Liver (tissue), 9 donors: Measurements from ENCODE around the gene ZNF154. TPM values are rescaled to one million over a fixed set of nuclear protein-coding genes. Genes with fewer than 3 reads are reported as not detected.

Source experiments
- DNase-seq: peaks from one replicate; pipeline ENCODE4 v3.0.0-alpha.2; 2017; ENCODE audit warnings: low spot score
- H3K27ac ChIP-seq, 2 donors: one replicate each; pipeline ENCODE4 v1.7.0; 2013; ENCODE audit warnings: inconsistent platforms in 2 of 2, low read length in 2 of 2, control low read depth in 1 of 2, low read depth in 1 of 2, mild to moderate bottlenecking in 1 of 2
- H3K27me3 ChIP-seq, 4 donors: one replicate each; pipeline versions ENCODE4 v1.6.1 to v1.7.0; 2013; ENCODE audit warnings: low read length in 3 of 4, inconsistent platforms in 1 of 4, mild to moderate bottlenecking in 1 of 4, moderate library complexity in 1 of 4; ENCODE audit not compliant: control insufficient read depth in 4 of 4, insufficient read depth in 4 of 4
- H3K36me3 ChIP-seq, 4 donors: one replicate each; pipeline versions ENCODE4 v1.6.1 to v1.7.0; 2013; ENCODE audit warnings: low read length in 3 of 4, mild to moderate bottlenecking in 3 of 4, low read depth in 1 of 4, moderate library complexity in 1 of 4; ENCODE audit not compliant: control insufficient read depth in 4 of 4, insufficient read depth in 3 of 4
- H3K4me1 ChIP-seq, 4 donors: one replicate each; pipeline versions ENCODE4 v1.6.1 to v1.7.0; 2013; ENCODE audit warnings: low read length in 3 of 4, mild to moderate bottlenecking in 3 of 4, moderate library complexity in 1 of 4; ENCODE audit not compliant: control insufficient read depth in 4 of 4, insufficient read depth in 4 of 4
- H3K4me3 ChIP-seq, 3 donors: one replicate each; pipeline versions ENCODE4 v1.6.1 to v1.7.0; 2013; ENCODE audit warnings: low read length in 3 of 3, control low read depth in 1 of 3, low read depth in 1 of 3, mild to moderate bottlenecking in 1 of 3
- H3K9ac ChIP-seq, 2 donors: one replicate each; pipeline ENCODE4 v1.7.0; 2013; ENCODE audit warnings: low read length in 2 of 2, mild to moderate bottlenecking in 2 of 2, moderate library complexity in 2 of 2, control low read depth in 1 of 2, low read depth in 1 of 2
- H3K9me3 ChIP-seq, 4 donors: one replicate each; pipeline versions ENCODE4 v1.6.1 to v1.7.0; 2013; ENCODE audit warnings: low read length in 3 of 4; ENCODE audit not compliant: control insufficient read depth in 4 of 4
- EGR1 ChIP-seq, 2 donors: IDR thresholded peaks; 2 replicates each; pipeline ENCODE4 v1.6.1; 2016 to 2018; ENCODE audit warnings: antibody characterized with exemption in 2 of 2, low read depth in 2 of 2
- FOXA2 ChIP-seq: IDR thresholded peaks from 2 replicates; pipeline ENCODE4 v1.6.1; 2016; ENCODE audit warnings: antibody characterized with exemption
- GABPA ChIP-seq, 2 donors: IDR thresholded peaks in 1 of 2; conservative IDR thresholded peaks in 1 of 2; 2 replicates each; pipeline ENCODE4 v1.6.1; 2016; ENCODE audit warnings: antibody characterized with exemption in 2 of 2, mild to moderate bottlenecking in 1 of 2, moderate library complexity in 1 of 2
- HNF4A ChIP-seq, 2 donors: conservative IDR thresholded peaks; 2 replicates each; pipeline ENCODE4 v1.6.1; 2016; ENCODE audit warnings: antibody characterized with exemption in 2 of 2, mild to moderate bottlenecking in 2 of 2
- HNF4G ChIP-seq: IDR thresholded peaks from 2 replicates; pipeline ENCODE4 v1.6.1; 2016; ENCODE audit warnings: antibody characterized with exemption
- JUND ChIP-seq, 2 donors: IDR thresholded peaks; 2 replicates each; pipeline ENCODE4 v1.6.1; 2016; ENCODE audit warnings: antibody characterized with exemption in 2 of 2
- NR2F2 ChIP-seq: IDR thresholded peaks from 2 replicates; pipeline ENCODE4 v1.6.1; 2016; ENCODE audit warnings: antibody characterized with exemption
- RAD21 ChIP-seq, 2 donors: IDR thresholded peaks; 2 replicates each; pipeline ENCODE4 v1.6.1; 2016; ENCODE audit warnings: antibody characterized with exemption in 2 of 2, mild to moderate bottlenecking in 2 of 2
- RXRA ChIP-seq, 2 donors: IDR thresholded peaks; 2 replicates each; pipeline ENCODE4 v1.6.1; 2017 to 2018; ENCODE audit warnings: antibody characterized with exemption in 2 of 2, mild to moderate bottlenecking in 1 of 2
- SP1 ChIP-seq: IDR thresholded peaks from 2 replicates; pipeline ENCODE4 v1.6.1; 2018; ENCODE audit warnings: antibody characterized with exemption, mild to moderate bottlenecking
- TAF1 ChIP-seq: conservative IDR thresholded peaks from 2 replicates; pipeline ENCODE4 v1.6.1; 2016; ENCODE audit warnings: antibody characterized with exemption, mild to moderate bottlenecking
- WGBS: extraction: QIAGEN DNeasy Blood & Tissue Kit; methylation state at CpG from one replicate; pipeline ENCODE4 v1.1.7; 2013; 5-methylcytosine and 5-hydroxymethylcytosine counted together
- polyA plus RNA-seq, 2 donors: library from polyadenylated mRNA; stranded (reverse) in 1 of 2; unstranded in 1 of 2; fragments of 200-250 nt in 1 of 2; fragments of >200 nt in 1 of 2; fragmentation: Nextera tagmentation in 1 of 2; extraction: Ambion mirVana in 1 of 2; gene quantifications; one replicate each; pipeline versions ENCODE4 v1.2.1 to v1.2.3, GENCODE V29; 2013 to 2015
- total RNA-seq, 2 donors: library from RNA; depleted of rRNA; stranded (reverse); fragments of >200 nt; gene quantifications; one replicate each; pipeline ENCODE4 v1.2.3, GENCODE V29; 2014
- TF ChIP-seq, protein P1 (sequence below): IDR thresholded peaks from 2 replicates; pipeline ENCODE4 v1.6.1; 2016; ENCODE audit warnings: antibody characterized with exemption, mild to moderate bottlenecking
- TF ChIP-seq, protein P2 (sequence below): fragments of 150-350 bp; IDR thresholded peaks from 2 replicates; pipeline ENCODE4 v1.5.1; 2017; ENCODE audit warnings: improper control_type of control experiment, low read depth, low read length; ENCODE audit not compliant: missing input control
- TF ChIP-seq, protein P3 (sequence below): IDR thresholded peaks from 2 replicates; pipeline ENCODE4 v1.6.1; 2016; ENCODE audit warnings: antibody characterized with exemption
- TF ChIP-seq, protein P4 (sequence below): IDR thresholded peaks from 2 replicates; pipeline ENCODE4 v1.6.1; 2016; ENCODE audit warnings: antibody characterized with exemption
- donor health status: healthy.
- donor health status: healthy.
- donor health status: healthy.
- donor health status: healthy.
- donor health status: healthy.

The ZNF154 gene
- total and polyA plus RNA-seq, 4 donors: 0.32 to 4.7 (median 1.3) TPM

DNA sequence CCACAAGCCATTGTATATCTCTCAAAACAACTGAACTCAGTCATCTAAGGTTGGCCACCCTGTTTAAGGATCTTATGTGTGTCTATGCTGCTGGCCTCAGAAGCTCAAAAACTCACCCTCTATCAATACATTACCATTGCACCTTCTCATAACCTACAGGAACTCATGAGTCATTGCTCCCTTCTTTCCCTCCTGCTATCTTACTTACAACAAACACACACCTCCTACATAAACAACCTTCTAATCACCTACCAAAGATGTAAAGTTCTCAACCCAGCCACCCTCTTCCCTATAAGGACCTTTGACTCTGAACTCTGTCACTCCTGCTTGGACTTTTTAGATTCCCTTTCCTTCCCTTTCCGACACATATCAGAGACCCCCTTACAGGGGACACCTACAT, 53.6 kb downstream of the ZNF154 start:
- no peak for DNase-seq
- no peaks in the 10 kb centered on the region for H3K36me3 ChIP-seq
- TF ChIP-seq JUND (IDR thresholded peaks at IDR 0.05) (no peak), SP1 (no peak), HNF4A (conservative IDR thresholded peaks at IDR 0.05) (no peak), GABPA (IDR thresholded peaks at IDR 0.05 in 1 of 2, conservative IDR thresholded peaks at IDR 0.05 in 1 of 2) (no peak), FOXA2 (no peak), TAF1 (no peak), HNF4G (no peak)
- TF ChIP-seq, protein P1, sequence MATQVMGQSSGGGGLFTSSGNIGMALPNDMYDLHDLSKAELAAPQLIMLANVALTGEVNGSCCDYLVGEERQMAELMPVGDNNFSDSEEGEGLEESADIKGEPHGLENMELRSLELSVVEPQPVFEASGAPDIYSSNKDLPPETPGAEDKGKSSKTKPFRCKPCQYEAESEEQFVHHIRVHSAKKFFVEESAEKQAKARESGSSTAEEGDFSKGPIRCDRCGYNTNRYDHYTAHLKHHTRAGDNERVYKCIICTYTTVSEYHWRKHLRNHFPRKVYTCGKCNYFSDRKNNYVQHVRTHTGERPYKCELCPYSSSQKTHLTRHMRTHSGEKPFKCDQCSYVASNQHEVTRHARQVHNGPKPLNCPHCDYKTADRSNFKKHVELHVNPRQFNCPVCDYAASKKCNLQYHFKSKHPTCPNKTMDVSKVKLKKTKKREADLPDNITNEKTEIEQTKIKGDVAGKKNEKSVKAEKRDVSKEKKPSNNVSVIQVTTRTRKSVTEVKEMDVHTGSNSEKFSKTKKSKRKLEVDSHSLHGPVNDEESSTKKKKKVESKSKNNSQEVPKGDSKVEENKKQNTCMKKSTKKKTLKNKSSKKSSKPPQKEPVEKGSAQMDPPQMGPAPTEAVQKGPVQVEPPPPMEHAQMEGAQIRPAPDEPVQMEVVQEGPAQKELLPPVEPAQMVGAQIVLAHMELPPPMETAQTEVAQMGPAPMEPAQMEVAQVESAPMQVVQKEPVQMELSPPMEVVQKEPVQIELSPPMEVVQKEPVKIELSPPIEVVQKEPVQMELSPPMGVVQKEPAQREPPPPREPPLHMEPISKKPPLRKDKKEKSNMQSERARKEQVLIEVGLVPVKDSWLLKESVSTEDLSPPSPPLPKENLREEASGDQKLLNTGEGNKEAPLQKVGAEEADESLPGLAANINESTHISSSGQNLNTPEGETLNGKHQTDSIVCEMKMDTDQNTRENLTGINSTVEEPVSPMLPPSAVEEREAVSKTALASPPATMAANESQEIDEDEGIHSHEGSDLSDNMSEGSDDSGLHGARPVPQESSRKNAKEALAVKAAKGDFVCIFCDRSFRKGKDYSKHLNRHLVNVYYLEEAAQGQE: no peak
- H3K27ac ChIP-seq: no peak overlapping the region
- H3K9me3 ChIP-seq: peaks cover 12 to 47% (median 36%) of the 10 kb centered on the region in 4 donors
- peaks cover 0 to 2% (median 0%) of the 10 kb centered on the region in 4 donors for H3K27me3 ChIP-seq
- 53% methylated on average over 1 of the region's 1 CpG for WGBS
- H3K9ac ChIP-seq: no peak overlapping the region
- no peaks in the 10 kb centered on the region for H3K4me1 ChIP-seq
- peak overlapping the region in 1 of 3 donors; percentile 26 for H3K4me3 ChIP-seq

DNA sequence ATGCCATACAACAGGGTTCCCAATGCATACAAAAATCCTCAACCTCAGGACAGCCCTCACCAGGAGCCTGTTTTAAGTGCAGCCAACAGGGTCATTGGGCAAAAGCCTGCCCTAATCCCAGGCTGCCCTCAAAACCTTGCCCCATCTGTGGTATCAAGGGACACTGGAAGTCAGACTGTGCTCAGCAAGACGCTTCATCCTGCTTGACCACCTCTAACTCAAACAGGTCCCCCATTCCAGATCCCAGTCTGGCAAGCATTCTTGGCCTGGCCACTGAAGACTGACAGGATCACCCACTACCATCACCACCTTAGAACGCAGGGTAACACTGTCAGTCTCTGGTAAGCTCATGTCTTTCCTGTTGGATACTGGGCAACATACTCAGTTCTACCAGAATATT, 55.3 kb downstream of the ZNF154 start:
- Histone ChIP-seq H3K9me3 (peaks cover 12 to 53% (median 38%) of the 10 kb centered on the region in 4 donors), H3K36me3 (no peaks in the 10 kb centered on the region), H3K27me3 (no peaks in the 10 kb centered on the region), H3K4me3 (peak overlapping the region in 1 of 3 donors; percentile 9), H3K27ac (no peak overlapping the region), H3K9ac (no peak overlapping the region), H3K4me1 (no peaks in the 10 kb centered on the region)
- 81% methylated on average over 2 of the region's 2 CpGs for WGBS
- DNase-seq: no peak
- TF ChIP-seq SP1 (no peak), GABPA (IDR thresholded peaks at IDR 0.05 in 1 of 2, conservative IDR thresholded peaks at IDR 0.05 in 1 of 2) (no peak), HNF4G (no peak), NR2F2 (no peak), RAD21 (IDR thresholded peaks at IDR 0.05) (no peak), RXRA (IDR thresholded peaks at IDR 0.05) (no peak), FOXA2 (no peak), HNF4A (conservative IDR thresholded peaks at IDR 0.05) (no peak), EGR1 (IDR thresholded peaks at IDR 0.05; ENCODE audit: low read depth in 2 of 2) (no peak), JUND (IDR thresholded peaks at IDR 0.05) (no peak), TAF1 (no peak)
- TF ChIP-seq, protein P2, sequence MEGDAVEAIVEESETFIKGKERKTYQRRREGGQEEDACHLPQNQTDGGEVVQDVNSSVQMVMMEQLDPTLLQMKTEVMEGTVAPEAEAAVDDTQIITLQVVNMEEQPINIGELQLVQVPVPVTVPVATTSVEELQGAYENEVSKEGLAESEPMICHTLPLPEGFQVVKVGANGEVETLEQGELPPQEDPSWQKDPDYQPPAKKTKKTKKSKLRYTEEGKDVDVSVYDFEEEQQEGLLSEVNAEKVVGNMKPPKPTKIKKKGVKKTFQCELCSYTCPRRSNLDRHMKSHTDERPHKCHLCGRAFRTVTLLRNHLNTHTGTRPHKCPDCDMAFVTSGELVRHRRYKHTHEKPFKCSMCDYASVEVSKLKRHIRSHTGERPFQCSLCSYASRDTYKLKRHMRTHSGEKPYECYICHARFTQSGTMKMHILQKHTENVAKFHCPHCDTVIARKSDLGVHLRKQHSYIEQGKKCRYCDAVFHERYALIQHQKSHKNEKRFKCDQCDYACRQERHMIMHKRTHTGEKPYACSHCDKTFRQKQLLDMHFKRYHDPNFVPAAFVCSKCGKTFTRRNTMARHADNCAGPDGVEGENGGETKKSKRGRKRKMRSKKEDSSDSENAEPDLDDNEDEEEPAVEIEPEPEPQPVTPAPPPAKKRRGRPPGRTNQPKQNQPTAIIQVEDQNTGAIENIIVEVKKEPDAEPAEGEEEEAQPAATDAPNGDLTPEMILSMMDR: no peak
- TF ChIP-seq, protein P3, sequence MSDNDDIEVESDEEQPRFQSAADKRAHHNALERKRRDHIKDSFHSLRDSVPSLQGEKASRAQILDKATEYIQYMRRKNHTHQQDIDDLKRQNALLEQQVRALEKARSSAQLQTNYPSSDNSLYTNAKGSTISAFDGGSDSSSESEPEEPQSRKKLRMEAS: no peak
- TF ChIP-seq, protein P4, sequence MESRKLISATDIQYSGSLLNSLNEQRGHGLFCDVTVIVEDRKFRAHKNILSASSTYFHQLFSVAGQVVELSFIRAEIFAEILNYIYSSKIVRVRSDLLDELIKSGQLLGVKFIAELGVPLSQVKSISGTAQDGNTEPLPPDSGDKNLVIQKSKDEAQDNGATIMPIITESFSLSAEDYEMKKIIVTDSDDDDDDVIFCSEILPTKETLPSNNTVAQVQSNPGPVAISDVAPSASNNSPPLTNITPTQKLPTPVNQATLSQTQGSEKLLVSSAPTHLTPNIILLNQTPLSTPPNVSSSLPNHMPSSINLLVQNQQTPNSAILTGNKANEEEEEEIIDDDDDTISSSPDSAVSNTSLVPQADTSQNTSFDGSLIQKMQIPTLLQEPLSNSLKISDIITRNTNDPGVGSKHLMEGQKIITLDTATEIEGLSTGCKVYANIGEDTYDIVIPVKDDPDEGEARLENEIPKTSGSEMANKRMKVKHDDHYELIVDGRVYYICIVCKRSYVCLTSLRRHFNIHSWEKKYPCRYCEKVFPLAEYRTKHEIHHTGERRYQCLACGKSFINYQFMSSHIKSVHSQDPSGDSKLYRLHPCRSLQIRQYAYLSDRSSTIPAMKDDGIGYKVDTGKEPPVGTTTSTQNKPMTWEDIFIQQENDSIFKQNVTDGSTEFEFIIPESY: no peak
